HG02623 (cell line): ENCODE measurements around the gene LPXN.

ENCODE experiments used
- ATAC-seq: cut with Tn5 transposase; IDR thresholded peaks from one replicate; pipeline ENCODE4 v1.9.1; 2021; ENCODE audit warnings: moderate library complexity; ENCODE audit not compliant: unreplicated experiment

Gene LPXN

DNA sequence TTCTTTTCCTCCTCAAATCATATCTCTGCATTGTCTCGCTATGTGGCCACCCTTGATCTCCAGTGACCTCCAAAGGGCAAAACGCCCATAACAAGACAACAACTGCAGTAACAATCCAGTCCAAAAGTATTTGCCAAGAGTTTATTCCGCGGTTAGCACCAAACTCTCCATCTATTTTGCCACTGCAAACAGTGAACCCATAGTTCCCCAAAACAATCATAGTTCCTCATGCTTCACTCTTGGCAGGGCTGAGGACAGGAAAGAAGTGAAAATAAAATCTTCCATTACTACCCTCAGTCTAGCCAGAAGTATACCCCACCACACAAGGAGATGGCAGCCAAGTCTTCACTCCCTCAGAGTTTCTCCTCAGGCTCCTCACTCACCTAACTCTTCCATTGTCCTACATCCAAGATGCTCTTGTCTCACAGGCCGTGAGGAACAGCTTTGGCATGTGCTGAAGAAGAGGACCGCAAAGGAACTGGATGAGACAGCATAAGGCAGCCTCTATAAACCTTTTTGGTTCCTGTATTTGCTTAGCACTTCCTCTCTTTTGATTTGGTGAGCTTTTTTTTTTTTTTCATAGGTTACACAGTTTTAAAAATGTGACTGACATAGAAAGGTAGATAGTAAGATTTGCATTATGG lies at the start of gene LPXN:
Gene LPXN, minus strand, starts transcription at position 480 of the 644 bp plus-strand sequence. Its CDS starts 84 bp downstream, at position 396.
- ATAC-seq: no peak

GRCh38 chr11:58625086-58625485 lies 49.4 kb upstream of the LPXN start:
- no peak for ATAC-seq

GRCh38 chr11:58622344-58622743 lies 46.7 kb upstream of the LPXN start, which contains the start of gene CNTF:
TSS of gene CNTF (plus strand) at chr11:58622665. CDS start at chr11:58622753, 88 bp downstream.
- ATAC-seq: no peak

- peak; percentile 43 for ATAC-seq
These were observed 46.1 kb upstream of the LPXN start for GRCh38 chr11:58621586-58622262.

DNA sequence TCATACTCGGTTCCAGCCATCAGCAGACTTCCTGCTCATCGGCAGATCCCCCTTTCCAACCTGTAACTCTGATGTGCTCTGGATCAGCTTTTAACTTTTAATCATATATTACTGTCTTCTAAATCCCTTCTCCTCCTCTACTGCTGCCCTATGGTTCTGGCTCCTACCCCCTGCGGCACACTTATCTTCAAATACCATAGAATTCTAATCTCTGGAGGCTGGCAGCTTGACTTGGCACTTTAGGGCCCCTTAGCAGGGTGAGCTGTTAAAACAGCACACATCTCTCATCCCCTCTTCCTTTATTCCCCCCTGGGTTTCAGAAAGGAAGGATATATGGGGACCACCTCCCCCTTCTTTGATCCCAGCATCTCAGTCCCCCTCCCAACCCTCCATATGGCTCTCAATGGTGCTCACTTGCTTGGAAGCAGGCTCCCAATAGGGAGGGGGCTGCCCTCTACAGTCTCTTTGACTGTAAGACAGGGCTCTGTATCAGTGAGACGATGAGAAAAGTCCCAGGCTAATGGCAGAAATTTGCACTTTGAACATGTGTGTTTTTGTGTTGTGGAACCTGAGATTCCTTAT lies 42.4 kb upstream of the LPXN start:
- no peak for ATAC-seq

- ATAC-seq: no peak
These were observed 40.9 kb upstream of the LPXN start for GRCh38 chr11:58616594-58616993.

DNA sequence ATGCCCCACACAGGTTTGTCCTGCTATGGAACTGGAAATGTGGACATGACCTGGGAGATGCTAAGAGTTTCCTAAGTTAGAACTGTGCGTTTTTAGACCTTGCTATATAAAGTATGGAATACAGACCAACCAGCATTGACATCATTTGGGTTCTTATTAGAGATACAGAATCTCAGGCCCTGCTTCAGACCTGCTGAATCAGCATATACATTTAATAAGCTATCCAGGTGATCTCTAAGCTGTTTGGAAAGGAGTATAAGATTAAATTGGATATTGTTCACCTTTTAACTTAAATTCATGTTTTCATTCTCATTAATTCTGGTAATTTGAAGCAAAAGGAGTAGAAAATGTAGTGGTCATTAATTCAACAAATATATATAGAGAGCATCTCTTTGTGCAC lies 39.9 kb upstream of the LPXN start:
- no peak for ATAC-seq

GRCh38 chr11:58613228-58613627 lies 37.6 kb upstream of the LPXN start:
- ATAC-seq: no peak

GRCh38 chr11:58609723-58610122 lies 34.1 kb upstream of the LPXN start:
- ATAC-seq: no peak

- ATAC-seq: no peak
These were observed 32.7 kb upstream of the LPXN start for GRCh38 chr11:58608331-58608730.

DNA sequence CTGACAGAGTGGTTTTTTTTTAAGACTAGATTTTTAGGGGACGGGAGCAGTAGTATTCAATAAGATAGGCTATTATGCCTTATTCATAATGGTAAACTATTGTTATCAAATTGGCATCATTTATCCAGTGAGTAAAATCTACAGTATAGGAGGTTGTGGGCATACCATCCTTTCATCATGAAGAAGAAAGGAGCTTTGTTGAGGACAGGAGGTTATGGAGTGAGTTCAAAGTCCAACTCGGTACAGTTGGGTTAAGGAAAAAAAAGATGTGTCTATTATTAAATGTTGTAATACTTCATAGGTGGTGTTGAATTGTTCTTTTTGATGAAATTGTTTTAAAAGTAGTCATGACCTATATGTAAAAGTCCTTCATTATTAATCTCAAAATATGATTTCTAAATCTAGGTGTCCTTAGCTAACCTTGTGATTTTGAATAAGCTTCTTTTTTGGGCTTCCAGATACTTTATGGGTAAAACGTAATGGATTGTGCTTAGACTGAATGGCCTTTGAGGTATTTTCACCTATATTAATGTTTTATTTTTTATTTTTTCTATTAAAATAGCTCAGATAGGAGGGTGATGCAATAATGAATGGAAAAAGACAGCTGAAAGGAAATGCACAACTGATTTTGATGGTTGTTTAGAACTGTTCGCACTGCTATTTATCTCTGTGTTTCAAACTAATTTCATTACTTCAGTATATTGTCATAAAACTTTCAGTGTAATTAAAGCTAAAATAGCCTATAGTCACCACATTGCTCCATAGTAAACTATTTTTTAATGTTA lies 31.5 kb upstream of the LPXN start:
- ATAC-seq: no peak

DNA sequence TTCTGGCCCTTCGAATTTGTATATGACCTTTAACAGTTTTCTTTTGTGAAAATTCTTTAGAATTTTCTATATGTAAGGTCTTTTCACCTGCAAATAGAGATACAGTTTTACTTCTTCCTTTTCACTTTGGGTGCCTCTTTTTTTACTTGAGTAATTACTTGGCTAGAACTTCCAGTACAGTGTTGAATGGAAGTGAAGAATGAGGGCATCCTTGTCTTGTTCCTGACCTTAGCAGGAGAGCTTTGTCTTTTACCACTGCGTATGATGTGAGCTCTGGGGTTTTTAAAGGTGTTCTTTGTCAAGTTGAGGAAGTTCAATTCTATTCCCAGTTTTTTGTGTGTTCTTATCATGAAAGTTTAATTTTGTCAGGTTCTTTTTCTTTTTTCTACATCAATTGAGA lies 24.9 kb upstream of the LPXN start:
- no peak for ATAC-seq

DNA sequence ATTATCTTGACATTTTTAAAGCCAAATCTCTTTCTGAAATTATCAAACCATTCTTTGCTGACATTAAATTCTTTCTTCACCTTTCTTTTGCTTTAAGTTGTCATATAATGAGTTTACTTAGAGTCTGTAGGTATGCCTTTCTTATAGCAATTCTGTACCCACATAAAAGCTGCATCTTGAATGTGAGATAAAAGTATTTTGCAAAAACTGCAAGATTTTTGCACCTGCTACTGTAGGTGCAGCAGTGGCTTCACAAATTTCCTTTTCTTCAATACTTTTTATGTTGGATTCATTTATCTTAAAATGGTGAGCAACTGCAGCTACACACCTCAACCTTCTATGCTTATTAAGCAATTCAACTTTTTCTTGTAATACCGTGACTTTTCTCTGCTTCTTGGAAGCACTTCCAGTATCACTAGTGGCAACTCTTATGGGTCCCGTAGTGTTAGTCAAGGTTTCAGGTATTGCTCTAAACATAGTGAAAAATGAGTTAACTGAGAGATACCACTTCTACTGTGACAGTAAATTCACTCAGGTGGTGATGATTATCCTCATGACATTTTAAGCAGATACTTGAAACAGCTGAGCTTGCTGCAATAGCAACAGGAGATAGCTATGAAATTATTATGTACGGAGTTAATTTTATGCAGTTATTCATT lies 22.0 kb upstream of the LPXN start:
- no peak for ATAC-seq

DNA sequence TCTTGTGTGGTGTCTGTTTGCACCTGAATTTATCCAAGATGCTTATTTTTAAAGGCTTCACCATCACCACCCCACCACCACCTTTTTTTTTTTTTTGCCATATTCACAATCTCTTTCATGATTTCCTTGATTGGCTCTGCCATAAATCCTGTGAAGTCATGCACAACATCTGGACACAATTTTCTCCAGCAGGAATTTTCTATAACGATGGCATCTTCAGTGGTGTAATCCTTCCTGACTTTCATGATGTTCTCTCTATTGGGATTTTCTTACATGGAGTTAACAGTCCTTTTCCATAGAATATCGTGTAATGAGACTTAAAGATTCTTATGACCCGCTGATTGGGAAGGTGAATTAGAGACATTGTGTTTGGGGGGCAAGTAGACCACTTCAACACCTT lies 21.0 kb upstream of the LPXN start:
- no peak for ATAC-seq

DNA sequence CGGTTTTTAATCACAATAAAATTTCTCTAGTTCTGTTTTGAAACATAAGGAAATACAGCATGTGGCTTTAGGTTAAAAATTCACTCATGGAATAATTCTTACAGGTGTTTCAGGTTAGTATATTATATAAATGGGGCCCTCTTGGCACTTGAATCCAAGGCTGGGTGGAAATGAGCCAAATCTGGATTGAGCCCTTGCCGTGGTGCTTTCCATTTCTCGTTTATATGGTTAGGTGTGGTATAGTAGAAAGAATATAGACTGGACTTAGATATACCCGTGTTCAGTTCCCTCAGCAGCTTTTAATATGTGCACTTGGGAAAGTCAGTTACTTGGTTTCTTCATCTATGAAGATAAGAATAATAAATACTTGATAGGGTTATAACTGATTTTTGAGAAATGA lies 19.2 kb upstream of the LPXN start:
- ATAC-seq: no peak

DNA sequence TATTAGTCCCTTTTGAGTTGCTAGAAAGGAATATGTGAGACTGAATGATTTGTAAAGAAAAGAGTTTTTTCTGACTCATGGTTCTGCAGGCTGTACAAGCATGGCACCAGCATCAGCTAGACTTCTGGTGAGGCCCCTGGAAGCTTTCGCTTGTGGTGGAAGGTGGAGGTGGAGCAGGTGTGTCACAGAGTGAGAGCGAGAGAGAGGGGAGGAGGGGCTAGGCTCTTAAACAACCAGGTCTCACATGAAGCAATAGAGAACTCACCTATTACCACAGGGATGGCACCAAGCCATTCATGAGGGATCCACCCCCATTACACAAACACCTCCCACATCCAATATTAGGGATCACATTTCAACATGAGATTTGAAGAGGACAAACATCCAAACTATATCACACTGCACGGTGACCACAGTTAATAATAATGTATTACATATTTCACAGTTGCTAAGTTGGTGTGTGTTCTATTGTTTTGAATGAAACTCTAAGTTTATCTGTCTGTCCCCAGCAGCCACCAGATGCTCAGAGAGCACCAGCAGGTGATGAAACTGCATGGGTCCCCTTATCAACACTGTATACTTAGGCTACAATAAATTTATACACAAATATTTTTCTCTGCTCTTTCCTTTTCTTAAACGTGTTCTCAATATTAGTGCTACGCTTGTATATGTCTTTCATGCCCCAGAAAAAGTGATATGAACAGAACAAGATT lies 17.3 kb upstream of the LPXN start:
- ATAC-seq: no peak

- ATAC-seq: no peak
These were observed 16.0 kb upstream of the LPXN start for GRCh38 chr11:58591659-58592058.

DNA sequence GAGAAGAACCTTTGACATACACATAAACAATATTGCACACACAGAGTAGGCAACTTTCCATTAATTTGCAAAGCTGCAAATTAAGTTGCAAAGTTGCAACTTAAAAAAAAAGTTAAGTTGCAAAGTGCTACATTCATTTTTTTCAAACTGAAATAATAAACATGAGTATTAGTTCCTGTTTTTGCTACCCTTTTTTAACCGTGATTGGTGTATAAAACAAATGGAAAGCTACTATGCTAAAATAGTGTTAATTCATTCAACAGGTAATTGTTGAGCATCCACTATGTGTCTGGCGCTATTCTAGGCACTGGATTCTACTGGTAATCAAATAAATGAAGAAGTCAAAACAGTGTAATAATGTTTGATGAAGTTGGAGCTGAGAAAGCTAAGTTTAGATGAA lies 11.3 kb upstream of the LPXN start:
- no peak for ATAC-seq

DNA sequence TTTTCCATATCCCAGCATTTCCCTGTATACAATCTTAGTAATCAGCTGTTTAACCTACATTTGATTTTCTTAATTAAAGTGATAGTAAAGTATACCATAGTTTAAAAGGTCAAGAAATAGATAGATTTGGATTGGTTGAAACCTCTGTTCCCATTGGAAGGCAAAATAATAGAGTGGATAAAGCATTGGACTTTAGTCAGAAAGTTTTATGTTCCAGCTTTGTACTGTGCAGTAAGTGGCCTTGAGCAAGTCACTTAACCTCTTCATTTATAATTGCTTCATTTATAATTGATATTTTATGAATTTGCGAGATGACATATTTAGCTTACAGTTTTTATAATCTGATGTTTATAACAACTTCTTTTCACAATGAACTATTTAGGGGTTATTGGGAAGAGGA lies 6.8 kb upstream of the LPXN start:
- no peak for ATAC-seq

- ATAC-seq: no peak
These were observed 4.7 kb upstream of the LPXN start for GRCh38 chr11:58580311-58580710.
